Heart right ventricle (tissue), 16 donors: ENCODE results near the gene CCDC24. TPM values are rescaled to one million over a fixed set of nuclear protein-coding genes. Genes with fewer than 3 reads are reported as not detected.
A peak's percentile ranks its signal among the peaks of the same experiment; 100 is the strongest.

Experiments
- ATAC-seq, 8 donors: fragments of 200-7000 bp; cut with Tn5 transposase; one replicate each; pipeline ENCODE4 v1.9.1; 2020; ENCODE audit warnings: mild to moderate bottlenecking in 8 of 8, moderate library complexity in 8 of 8, moderate number of reproducible peaks in 1 of 8
- DNase-seq, 2 donors: peaks; one replicate each; pipeline ENCODE4 v3.0.0-alpha.2; 2020
- H3K27ac ChIP-seq, 10 donors: fragments of 200-600 bp; sonication (generic) in 2 of 10; one replicate each; pipeline versions ENCODE4 v1.5.0 to v1.8.0; 2020 to 2022; ENCODE audit warnings: mild to moderate bottlenecking in 3 of 10
- H3K27me3 ChIP-seq, 7 donors: fragments of 200-600 bp; one replicate each; pipeline ENCODE4 v1.8.0; 2021 to 2022; ENCODE audit warnings: mild to moderate bottlenecking in 2 of 7
- H3K36me3 ChIP-seq, 9 donors: fragments of 200-600 bp; sonication (generic) in 1 of 9; one replicate each; pipeline versions ENCODE4 v1.5.0 to v1.8.0; 2020 to 2022; ENCODE audit warnings: mild to moderate bottlenecking in 2 of 9
- H3K4me1 ChIP-seq, 9 donors: fragments of 200-600 bp; sonication (generic) in 1 of 9; one replicate each; pipeline versions ENCODE4 v1.5.0 to v1.8.0; 2020 to 2022; ENCODE audit warnings: mild to moderate bottlenecking in 4 of 9
- H3K4me3 ChIP-seq, 10 donors: fragments of 200-600 bp; sonication (generic) in 2 of 10; one replicate each; pipeline versions ENCODE4 v1.5.0 to v1.8.0; 2020 to 2022; ENCODE audit warnings: mild to moderate bottlenecking in 7 of 10, moderate library complexity in 2 of 10
- H3K9me3 ChIP-seq, 11 donors: fragments of 200-600 bp in 10 of 11; sonication (generic) in 2 of 11; one replicate each; pipeline versions ENCODE4 v1.5.0 to v1.8.0; 2013 to 2022; ENCODE audit warnings: mild to moderate bottlenecking in 2 of 11, control low read depth in 1 of 11, moderate library complexity in 1 of 11
- CTCF ChIP-seq, 9 donors: fragments of 200-600 bp; sonication (generic) in 2 of 9; IDR thresholded peaks; one replicate each; pipeline versions ENCODE4 v1.5.0 to v1.8.0; 2021 to 2022; ENCODE audit warnings: antibody characterized with exemption in 9 of 9, mild to moderate bottlenecking in 5 of 9, moderate library complexity in 1 of 9
- WGBS, 2 donors: extraction: QIAGEN DNeasy Blood & Tissue Kit; methylation state at CpG; one replicate each; pipeline ENCODE4 v1.1.7; 2013; ENCODE audit warnings: inconsistent platforms in 1 of 2; 5-methylcytosine and 5-hydroxymethylcytosine counted together
- intact Hi-C, 10 donors: fragments of 100-400 bp; cut with DNase I; formaldehyde crosslinking; loops; one replicate each; pipeline versions ENCODE4 v1.11.1 to v1.14.2; 2022
- polyA plus RNA-seq, 2 donors: library from polyadenylated mRNA; stranded (reverse); fragments of 200-250 nt; gene quantifications; one replicate each; pipeline ENCODE4 v1.2.3, GENCODE V29; 2013
- total RNA-seq, 10 donors: library from RNA; stranded (reverse); fragmentation: NEBNext Ultra II Directional in 3 of 10; extraction: Animal tissue kit (Norgen Biotek cat#: 25700) in 3 of 10; gene quantifications; one replicate each; pipeline versions ENCODE4 v1.2.1 to v1.2.4, GENCODE V29; 2021 to 2023
- donor health status: Arrhythmogenic right ventricular cardiomyopathy.
- donor health status: ischemic (EF 13 %, LVEDD 7.1; RV severe dilation, severe dysfunction).
- donor health status: healthy with polysubstance abuse.
- donor health status: DM: no; HTN: yes; CAD: no.
- donor health status: DM: no; HTN: no; CAD: no.
- donor health status: ischemic (EF 25% LVEDD 6.9; RV normal size, moderate dysfunction).
- donor health status: ischemic (EF 25% LVEDD 5.7; RV mildly dilated, moderate dysfunction).
- donor health status: healthy.
- donor health status: DM: yes; HTN: yes; CAD: no.
- donor health status: Ischemic cardiomyopathy.
- donor health status: ischemic (EF 35%, LVEDD 5.7; RV mildly dilated, moderate dysfunction).
- donor health status: nonischemic (EF 11% LVEDD 7.7; RV severe dilation, severe dysfunction).
- donor health status: DM: yes; HTN: yes; CAD: no.
- donor health status: PGD.
- donor health status: ischemic (EF 29% LVEDD 5.4; RV normal size, mild dysfunction).
- donor health status: nonischemic (EF 23%, LVEDD 6.1; RV moderate dilation, normal function).

The CCDC24 gene
- total and polyA plus RNA-seq, 12 donors: 0.55 to 3.1 (median 1.3) TPM

- Histone ChIP-seq H3K27ac (no peak overlapping the region), H3K4me1 (peaks cover 4 to 26% (median 18%) of the 10 kb centered on the region in 9 donors), H3K27me3 (no peaks in the 10 kb centered on the region), H3K9me3 (no peaks in the 10 kb centered on the region), H3K4me3 (peak overlapping the region in 8 of 10 donors; percentile 59 to 95 (median 93)), H3K36me3 (peaks cover 0 to 56% (median 8%) of the 10 kb centered on the region in 9 donors)
- intact Hi-C loops: loop anchor here in 1 of 10 donors (2.0 kb wide), 1 partner anchor 23 kb away; the partner anchor contains the start of gene IPO13
- ATAC-seq: no peak
- WGBS, 2 donors: 53 to 55% methylated on average over 7 of the region's 7 CpGs
- peak in 1 of 9 donors; percentile 15 for TF ChIP-seq CTCF (IDR thresholded peaks at IDR 0.05)
- DNase-seq: no peak
Observed at GRCh38 chr1:43969416-43969745, 22.0 kb upstream of the CCDC24 start.

- peaks cover 0 to 51% (median 6%) of the 10 kb centered on the region in 9 donors for H3K36me3 ChIP-seq
- peak within 1 kb of the TSS; percentile 59 to 95 (median 91) for H3K4me3 ChIP-seq
- ATAC-seq (peak; percentile 88 to 95 (median 94)), DNase-seq (peak; percentile 96 to 98)
- H3K4me1 ChIP-seq: peaks cover 4 to 26% (median 18%) of the 10 kb centered on the region in 9 donors
- 1% methylated on average over 47 of the region's 47 CpGs for WGBS, 2 donors
- H3K9me3 ChIP-seq: no peaks in the 10 kb centered on the region
- H3K27ac ChIP-seq: peak within 1 kb of the TSS in 8 of 10 donors; percentile 12 to 65 (median 47)
- no peak for TF ChIP-seq CTCF (IDR thresholded peaks at IDR 0.05)
- H3K27me3 ChIP-seq: no peaks in the 10 kb centered on the region
- intact Hi-C loops: loop anchor here in 1 of 10 donors (2.0 kb wide), 1 partner anchor 23 kb away; the partner anchor contains the start of gene IPO13
Observed at GRCh38 chr1:43969746-43970466, 21.5 kb upstream of the CCDC24 start, which contains the start of gene DPH2. Gene DPH2 (plus strand): TSS chr1:43970010. CDS start chr1:43970176, 166 bp downstream.

- Histone ChIP-seq H3K4me1 (peaks cover 4 to 30% (median 20%) of the 10 kb centered on the region in 9 donors), H3K27me3 (no peaks in the 10 kb centered on the region), H3K9me3 (no peaks in the 10 kb centered on the region), H3K4me3 (peak overlapping the region; percentile 59 to 95 (median 91)), H3K27ac (peak overlapping the region in 7 of 10 donors; percentile 12 to 65 (median 49)), H3K36me3 (peaks cover 0 to 49% (median 6%) of the 10 kb centered on the region in 9 donors)
- 52 to 58% methylated on average over 5 of the region's 5 CpGs for WGBS, 2 donors
- intact Hi-C loops: no loop called here
- no peak for ATAC-seq
- TF ChIP-seq CTCF (IDR thresholded peaks at IDR 0.05): no peak
- no peak for DNase-seq
Observed at GRCh38 chr1:43970502-43970901, 20.9 kb upstream of the CCDC24 start.

GRCh38 chr1:43970911-43971310, 20.5 kb upstream of the CCDC24 start:
- Histone ChIP-seq H3K4me1 (peaks cover 4 to 34% (median 24%) of the 10 kb centered on the region in 9 donors), H3K36me3 (peaks cover 0 to 47% (median 6%) of the 10 kb centered on the region in 9 donors), H3K9me3 (no peaks in the 10 kb centered on the region), H3K27ac (no peak overlapping the region), H3K4me3 (peak overlapping the region in 5 of 10 donors; percentile 59 to 95 (median 93)), H3K27me3 (no peaks in the 10 kb centered on the region)
- TF ChIP-seq CTCF (IDR thresholded peaks at IDR 0.05): no peak
- intact Hi-C loops: no loop called here
- ATAC-seq: no peak
- WGBS, 2 donors: 91 to 93% methylated on average over 9 of the region's 9 CpGs
- DNase-seq: no peak
